Measurements from ENCODE around the gene CLIC1. TPM values are rescaled to one million over a fixed set of nuclear protein-coding genes. Genes with fewer than 3 reads are reported as not detected.

The CLIC1 gene
- 269 and 558 TPM in 2 replicates for total RNA-seq

DNA sequence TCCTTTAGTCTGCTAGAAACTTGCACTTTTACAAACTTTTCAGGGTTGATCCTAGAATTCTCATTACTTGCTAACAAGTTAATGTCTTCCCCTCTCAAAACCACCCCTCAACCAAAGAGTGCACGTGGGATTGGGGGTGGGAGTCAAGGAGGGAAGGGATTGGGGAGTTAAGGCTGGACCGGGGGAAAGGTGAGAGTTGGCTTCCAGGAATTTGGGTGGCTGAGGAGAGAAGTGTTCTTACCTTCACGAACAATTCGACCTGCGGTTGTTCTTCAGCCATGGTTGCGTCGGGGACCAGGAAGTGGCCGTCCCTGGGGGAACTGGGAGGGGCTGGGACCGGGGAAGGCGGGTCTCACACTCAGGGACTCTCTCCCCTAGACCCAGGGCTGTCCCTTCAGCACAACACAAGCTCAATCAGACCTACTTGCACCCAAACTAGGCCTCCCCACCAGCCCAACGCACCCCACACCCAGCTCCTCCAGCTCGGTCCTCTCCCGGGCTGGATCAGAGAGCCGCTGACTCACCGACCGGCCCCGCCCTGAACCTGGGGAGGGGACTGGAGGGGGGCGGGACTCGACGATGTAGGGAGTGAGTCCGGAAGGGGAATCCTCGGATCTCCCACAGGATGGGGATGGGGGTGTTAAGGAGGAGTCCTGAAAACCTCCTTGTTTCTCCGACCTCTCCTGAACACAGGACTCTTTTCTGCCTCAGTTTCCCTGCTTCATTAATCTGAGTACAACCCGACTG is at the start of gene CLIC1:
Gene CLIC1, minus strand, starts transcription at position 510 of the 747 bp plus-strand sequence. Its CDS starts 230 bp downstream, at position 280.

DNA sequence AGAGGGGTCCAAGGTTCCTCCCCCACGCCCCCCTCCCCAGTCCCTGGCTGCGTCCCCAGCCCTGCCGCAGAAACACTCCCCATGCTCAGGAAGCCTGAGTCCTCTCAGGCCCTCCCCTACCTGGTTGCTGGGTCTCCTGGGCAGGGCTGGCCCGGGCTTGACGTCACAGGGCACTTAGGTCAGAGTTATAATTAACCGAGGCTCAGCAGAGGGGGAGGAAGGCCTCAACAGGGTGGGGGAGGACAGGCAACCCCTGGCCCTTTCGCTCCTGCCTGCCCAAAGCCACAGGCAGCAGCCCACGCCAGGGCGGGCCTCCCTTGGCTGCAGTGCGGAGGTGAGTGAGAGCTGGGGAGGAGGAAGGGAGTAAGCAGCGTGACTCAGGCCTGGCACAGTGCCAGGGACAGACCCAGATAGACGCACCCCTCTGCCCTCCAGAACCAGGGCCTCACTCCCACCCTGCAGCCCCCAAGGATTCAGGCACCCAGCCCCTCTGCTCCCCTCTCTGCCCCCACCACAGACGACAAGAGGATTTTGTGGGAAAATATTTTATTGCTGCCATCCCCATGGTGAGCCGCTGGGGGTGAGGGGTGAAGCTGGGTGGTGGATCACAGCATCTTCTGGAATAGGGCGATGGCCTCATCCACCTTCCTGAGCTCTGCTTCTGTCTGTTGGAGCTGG is 40.8 kb upstream of the CLIC1 start, which contains the start of gene VWA7:
Gene VWA7, minus strand, starts transcription at position 340 of the 678 bp plus-strand sequence. CDS start 549 bp downstream, outside the sequence.

DNA sequence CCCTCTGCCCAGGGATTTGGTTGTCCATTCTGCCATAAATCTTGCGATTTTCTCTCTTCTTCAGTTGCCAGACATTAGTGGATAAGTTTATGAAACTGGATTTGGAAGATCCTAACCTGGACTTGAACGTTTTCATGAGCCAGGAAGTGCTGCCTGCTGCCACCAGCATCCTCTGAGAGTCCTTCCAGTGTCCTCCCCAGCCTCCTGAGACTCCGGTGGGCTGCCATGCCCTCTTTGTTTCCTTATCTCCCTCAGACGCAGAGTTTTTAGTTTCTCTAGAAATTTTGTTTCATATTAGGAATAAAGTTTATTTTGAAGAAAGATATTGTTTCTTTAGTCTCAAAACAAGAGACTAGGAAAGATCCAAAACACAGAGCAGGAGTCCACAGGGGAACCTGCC is 26.0 kb upstream of the CLIC1 start, which contains the start of gene SAPCD1:
Gene SAPCD1, plus strand, starts transcription at position 301 of the 400 bp plus-strand sequence. CDS start 399 bp downstream, outside the sequence.

DNA sequence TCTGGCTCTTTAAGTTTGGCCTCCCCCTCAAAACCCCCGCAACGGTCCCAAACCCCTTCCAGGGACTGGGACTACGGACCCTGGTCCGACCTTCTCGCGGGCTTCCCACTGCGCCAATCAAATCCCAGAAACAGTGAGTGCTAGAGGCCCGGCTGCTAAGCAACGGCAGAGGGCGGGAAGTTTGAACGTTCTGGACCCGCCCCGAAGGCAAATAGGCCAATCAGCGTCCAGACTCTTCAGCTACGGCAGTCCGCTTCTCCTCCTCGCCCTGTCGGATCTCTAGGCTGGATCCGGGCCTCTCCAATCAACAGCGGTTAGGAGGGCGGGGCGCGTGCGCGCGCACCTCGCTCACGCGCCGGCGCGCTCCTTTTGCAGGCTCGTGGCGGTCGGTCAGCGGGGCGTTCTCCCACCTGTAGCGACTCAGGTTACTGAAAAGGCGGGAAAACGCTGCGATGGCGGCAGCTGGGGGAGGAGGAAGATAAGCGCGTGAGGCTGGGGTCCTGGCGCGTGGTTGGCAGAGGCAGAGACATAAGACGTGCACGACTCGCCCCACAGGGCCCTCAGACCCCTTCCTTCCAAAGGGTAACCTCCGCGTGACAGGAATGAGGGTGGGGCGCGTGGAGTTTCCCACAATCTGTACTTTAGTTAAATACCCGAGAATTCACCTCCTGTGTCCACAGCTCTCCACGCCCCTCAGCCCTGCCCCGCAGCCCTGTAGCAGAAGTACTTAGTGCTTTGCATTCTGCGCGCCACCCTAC is 3.5 kb upstream of the CLIC1 start, which contains the start of gene MSH5:
Gene MSH5, plus strand, starts transcription at position 367 of the 758 bp plus-strand sequence. CDS start 462 bp downstream, outside the sequence.

DNA sequence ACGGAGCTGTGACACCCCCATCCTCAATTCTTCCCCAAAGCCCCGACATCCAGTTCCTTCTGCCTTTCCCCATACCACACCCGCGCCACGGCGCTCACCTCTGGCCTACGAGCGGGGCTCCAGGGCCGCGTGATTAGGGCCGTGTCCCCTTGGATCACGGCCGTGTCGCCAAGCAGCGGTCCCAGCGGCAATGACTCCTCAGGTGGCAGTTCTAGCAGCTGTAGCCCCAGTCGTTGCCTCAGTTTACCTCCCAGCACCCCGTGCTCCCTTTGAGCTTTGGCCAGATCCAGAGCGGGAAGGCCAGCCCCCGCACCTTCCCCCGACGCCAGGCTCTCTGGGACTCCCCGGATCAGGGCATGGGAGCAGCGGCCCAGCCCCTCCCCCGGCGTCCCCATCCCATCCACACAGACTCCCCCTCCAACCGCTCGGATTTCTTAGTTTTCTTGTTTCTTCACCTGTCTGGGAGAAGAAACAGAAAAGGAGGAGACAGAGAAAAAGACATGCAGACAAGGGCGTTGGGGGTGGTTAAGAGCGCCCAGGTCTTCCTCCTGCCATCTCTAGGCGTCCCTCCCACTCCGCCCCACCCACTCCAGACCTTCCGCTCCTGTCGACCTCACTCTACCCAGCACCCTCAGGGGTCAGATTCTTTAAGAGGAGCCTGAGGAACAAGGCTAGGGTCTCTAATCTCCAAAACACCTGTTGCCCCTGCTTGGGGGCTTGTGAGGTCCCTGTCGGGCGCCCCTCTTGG is 7.4 kb downstream of the CLIC1 start, which contains the start of gene DDAH2:
Gene DDAH2, minus strand, starts transcription at position 533 of the 748 bp plus-strand sequence. Its CDS starts 138 bp downstream, at position 395.

DNA sequence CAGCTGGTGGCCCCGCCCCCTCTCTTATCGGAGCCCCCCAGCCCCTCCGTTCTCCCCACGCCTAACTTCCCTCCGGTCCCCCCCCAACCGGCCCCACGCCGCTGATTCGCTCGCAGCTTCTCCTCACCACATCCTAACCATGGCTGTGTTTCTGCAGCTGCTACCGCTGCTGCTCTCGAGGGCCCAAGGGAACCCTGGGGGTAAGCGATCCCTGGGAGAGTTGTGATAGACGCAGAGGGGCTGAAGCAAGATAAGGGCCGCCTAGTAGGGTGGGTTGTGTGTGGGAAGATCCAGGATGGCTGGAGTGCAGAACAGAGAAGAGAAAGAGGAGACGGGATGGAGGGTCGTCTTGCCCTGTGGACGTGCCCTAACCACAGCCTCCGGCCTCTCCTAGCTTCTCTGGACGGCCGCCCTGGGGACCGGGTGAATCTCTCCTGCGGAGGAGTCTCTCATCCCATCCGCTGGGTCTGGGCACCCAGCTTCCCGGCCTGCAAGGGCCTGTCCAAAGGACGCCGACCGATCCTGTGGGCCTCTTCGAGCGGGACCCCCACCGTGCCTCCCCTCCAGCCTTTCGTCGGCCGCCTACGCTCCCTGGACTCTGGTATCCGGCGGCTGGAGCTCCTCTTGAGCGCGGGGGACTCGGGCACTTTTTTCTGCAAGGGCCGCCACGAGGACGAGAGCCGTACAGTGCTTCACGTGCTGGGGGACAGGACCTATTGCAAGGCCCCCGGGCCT is 12.9 kb downstream of the CLIC1 start, which contains the start of gene MPIG6B:
Gene MPIG6B, plus strand, starts transcription at position 129 of the 735 bp plus-strand sequence. Its CDS starts 11 bp downstream, at position 140.

DNA sequence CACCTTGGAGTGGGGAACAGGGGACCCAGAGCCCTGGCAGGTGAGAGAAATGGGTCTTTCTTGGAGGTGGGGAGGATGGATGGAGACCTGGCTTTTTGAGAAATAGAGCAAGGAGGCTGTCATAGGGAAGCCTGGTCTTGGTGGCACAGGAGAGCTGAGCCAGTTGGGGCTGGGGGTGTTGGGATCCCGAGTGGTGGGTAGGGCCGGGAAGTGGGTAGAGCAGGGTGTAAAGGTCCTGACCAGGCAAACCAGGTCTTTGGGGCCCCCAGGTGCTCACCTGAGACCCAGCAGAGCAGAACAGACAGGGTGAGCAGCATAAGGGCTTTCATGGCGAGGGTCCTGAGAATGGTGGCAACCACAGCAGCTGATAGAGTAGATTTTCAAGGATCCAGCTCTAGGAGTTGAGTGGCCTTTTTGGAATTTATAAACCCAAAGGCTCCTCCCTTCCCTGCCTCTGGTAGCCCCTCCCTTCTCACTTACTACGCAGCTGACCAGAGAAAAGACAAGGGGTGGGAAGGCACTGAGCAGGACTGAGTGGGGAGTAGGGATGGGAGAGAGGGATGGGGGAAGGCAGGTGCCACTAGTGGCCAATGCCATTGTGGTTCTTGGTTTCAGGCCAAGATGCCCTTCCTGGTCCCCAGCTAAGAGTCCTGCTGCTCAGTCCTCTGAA is 14.8 kb downstream of the CLIC1 start, which contains the start of gene LY6G6C:
Gene LY6G6C, minus strand, starts transcription at position 396 of the 670 bp plus-strand sequence. Its CDS starts 67 bp downstream, at position 329.

DNA sequence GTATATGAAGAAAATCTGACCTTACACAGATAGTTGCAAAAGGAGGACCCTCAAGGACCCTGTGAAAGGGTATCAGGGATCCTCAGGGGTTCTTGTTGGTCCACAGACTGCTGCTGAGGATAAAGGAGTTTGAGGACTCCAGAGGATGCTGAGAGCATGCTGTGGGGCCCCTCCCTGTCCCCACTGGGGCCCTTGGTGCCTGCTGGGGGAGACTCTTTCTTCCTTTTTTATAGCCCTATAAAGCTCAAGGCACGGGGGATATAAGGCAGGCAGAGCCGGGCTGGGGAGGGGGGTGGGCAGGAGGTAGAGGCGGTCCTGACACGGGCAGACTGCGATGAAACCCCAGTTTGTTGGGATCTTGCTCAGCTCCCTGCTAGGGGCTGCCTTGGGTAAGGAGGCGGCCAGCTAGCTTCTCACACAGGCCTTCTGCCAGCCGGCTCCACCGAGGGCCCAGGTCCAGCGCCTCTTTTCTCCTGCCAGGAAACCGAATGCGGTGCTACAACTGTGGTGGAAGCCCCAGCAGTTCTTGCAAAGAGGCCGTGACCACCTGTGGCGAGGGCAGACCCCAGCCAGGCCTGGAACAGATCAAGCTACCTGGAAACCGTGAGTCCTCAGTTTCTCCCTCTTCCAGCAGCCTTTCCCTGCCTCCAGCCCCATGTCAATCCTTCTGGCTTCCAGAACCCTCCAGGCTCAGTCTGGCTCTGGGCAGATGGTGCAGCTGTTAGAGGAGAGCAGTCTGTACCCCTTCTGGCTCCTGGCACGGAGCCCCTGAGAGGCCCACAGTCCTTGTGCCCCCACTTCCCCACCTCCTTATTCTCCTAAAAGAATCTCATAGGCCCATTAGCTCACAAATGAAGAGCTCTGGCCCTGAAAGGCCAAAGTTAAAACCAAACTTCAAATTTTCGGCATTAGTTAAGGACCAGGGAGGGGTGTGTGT is 21.0 kb downstream of the CLIC1 start, which contains the start of gene LY6G6D:
Gene LY6G6D, plus strand, starts transcription at position 327 of the 937 bp plus-strand sequence. Its CDS starts 8 bp downstream, at position 335.

DNA sequence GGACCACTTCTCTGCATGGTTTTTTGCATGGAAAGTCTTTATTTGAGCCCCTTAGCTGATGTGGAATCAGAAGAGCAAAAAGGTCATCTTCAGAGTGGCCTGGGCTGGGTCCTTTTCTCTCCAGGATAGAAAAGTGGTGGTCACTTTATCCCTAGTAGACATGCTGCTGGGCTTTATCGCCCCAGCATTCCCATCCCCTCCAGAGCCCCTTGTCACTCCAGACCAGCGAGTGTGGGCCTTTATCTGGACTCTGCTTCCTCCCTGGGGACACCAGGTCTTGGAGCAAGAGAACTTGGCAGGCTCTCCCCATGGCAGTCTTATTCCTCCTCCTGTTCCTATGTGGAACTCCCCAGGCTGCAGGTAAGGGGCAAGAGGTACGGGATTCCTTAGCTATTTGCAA is 29.7 kb downstream of the CLIC1 start, which contains the start of gene LY6G6F:
Gene LY6G6F, plus strand, starts transcription at position 268 of the 400 bp plus-strand sequence. Its CDS starts 41 bp downstream, at position 309.

DNA sequence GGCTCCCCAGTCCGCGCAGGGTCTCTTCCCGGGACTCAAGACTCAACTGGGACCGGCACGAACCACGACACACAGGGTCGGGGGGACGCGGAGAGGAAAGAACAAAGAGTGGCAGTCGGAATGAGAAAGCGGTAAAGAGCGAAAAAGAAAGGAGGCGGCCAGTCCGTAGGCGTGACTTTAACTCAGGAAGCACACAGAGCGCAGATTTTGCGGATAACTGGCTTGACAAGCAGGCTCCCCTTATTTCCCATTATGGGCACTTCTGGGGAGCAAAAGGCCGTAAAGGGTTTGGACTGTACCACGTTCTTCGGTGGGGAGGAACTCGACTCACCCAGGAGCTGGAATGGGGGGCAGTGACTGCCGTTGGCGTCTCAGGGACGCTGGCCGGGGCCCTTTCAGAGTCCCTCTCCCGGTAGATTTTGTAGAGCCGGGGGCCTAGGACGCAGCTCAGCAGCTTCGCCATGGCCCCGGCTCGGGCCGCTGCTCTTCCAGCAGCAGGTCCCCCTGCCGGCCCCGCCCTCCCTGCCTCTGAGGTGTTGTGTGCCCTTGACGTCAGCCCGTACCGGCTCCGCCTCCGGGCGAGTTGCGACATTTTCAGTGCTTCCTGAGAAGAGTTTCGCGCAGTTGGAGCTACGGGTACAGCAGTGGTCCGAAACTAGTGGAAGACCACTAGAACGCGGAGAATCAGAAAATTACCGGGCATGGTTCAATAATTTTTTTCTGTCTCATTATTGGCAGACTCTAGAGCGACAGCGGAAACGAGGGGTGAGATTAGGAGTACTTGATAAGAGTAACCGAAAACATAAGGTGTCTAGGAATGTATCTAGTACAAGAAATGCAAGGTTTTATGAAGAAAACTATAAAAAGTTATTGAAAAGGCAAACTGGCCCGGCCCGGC is 33.3 kb downstream of the CLIC1 start, which contains the start of gene ABHD16A:
Gene ABHD16A, minus strand, starts transcription at position 506 of the 898 bp plus-strand sequence. Its CDS starts 43 bp downstream, at position 463.

Other genes starting within 250 kb of the CLIC1 start
- gene MICB, start 238.4 kb downstream of the CLIC1 start, total RNA-seq: 3.7 and 5.8 TPM in 2 replicates
- gene MCCD1, start 207.6 kb downstream of the CLIC1 start, total RNA-seq: not detected in 2 replicates
- gene DDX39B, start 194.5 kb downstream of the CLIC1 start, total RNA-seq: 205 and 333 TPM in 2 replicates
- 0.28 and 0.34 TPM in 2 replicates for gene ATP6V1G2, start 189.9 kb downstream of the CLIC1 start, total RNA-seq
- 25.8 and 52.3 TPM in 2 replicates for gene NFKBIL1, start 188.9 kb downstream of the CLIC1 start, total RNA-seq
- gene LTA, start 164.2 kb downstream of the CLIC1 start, total RNA-seq: not detected in 2 replicates
- gene TNF, start 161.0 kb downstream of the CLIC1 start, total RNA-seq: under 0.01 and 0.07 TPM in 2 replicates
- not detected in 2 replicates for gene LTB, start 154.1 kb downstream of the CLIC1 start, total RNA-seq
- gene LST1, start 150.3 kb downstream of the CLIC1 start, total RNA-seq: not detected in 2 replicates
- gene NCR3, start 143.5 kb downstream of the CLIC1 start, total RNA-seq: not detected in 2 replicates
- not detected in 2 replicates for gene AIF1, start 121.3 kb downstream of the CLIC1 start, total RNA-seq
- 32.1 and 73.3 TPM in 2 replicates for gene PRRC2A, start 115.8 kb downstream of the CLIC1 start, total RNA-seq
- 120 and 174 TPM in 2 replicates for gene BAG6, start 83.9 kb downstream of the CLIC1 start, total RNA-seq
- gene APOM, start 80.6 kb downstream of the CLIC1 start, total RNA-seq: 0.28 and 0.34 TPM in 2 replicates
- gene C6orf47, start 75.8 kb downstream of the CLIC1 start, total RNA-seq: 24.7 and 37.6 TPM in 2 replicates
- 9.4 and 20.2 TPM in 2 replicates for gene GPANK1, start 71.5 kb downstream of the CLIC1 start, total RNA-seq
- gene CSNK2B, start 70.5 kb downstream of the CLIC1 start, total RNA-seq: 48.2 and 76.9 TPM in 2 replicates
- 0.68 and 3.3 TPM in 2 replicates for gene LY6G5B, start 66.6 kb downstream of the CLIC1 start, total RNA-seq
- gene LY6G5C, start 55.5 kb downstream of the CLIC1 start, total RNA-seq: 0.07 TPM in 1 of 2 replicates, not detected in the other
- gene ABHD16A, start 33.2 kb downstream of the CLIC1 start, total RNA-seq: 30.8 and 46.5 TPM in 2 replicates
- gene LY6G6F, start 29.7 kb downstream of the CLIC1 start, total RNA-seq: not detected in 2 replicates
- not detected in 2 replicates for gene LY6G6D, start 21.2 kb downstream of the CLIC1 start, total RNA-seq
- gene LY6G6C, start 14.8 kb downstream of the CLIC1 start, total RNA-seq: under 0.01 TPM in 1 of 2 replicates, not detected in the other
- gene MPIG6B, start 13.2 kb downstream of the CLIC1 start, total RNA-seq: not detected in 2 replicates
- 16.2 and 19.8 TPM in 2 replicates for gene DDAH2, start 7.2 kb downstream of the CLIC1 start, total RNA-seq
- gene MSH5, start 3.5 kb upstream of the CLIC1 start, total RNA-seq: 3.4 and 3.5 TPM in 2 replicates
- 0.57 TPM in 1 of 2 replicates, not detected in the other for gene SAPCD1, start 26.1 kb upstream of the CLIC1 start, total RNA-seq
- gene VWA7, start 40.8 kb upstream of the CLIC1 start, total RNA-seq: 0.34 and 1.00 TPM in 2 replicates
- 61.2 and 98.7 TPM in 2 replicates for gene VARS1, start 59.2 kb upstream of the CLIC1 start, total RNA-seq
- 14.4 and 35.5 TPM in 2 replicates for gene LSM2, start 70.4 kb upstream of the CLIC1 start, total RNA-seq
- gene HSPA1L, start 78.8 kb upstream of the CLIC1 start, total RNA-seq: 1.0 and 1.1 TPM in 2 replicates
- 29.7 and 211 TPM in 2 replicates for gene HSPA1A, start 79.0 kb upstream of the CLIC1 start, total RNA-seq
- 81.7 and 305 TPM in 2 replicates for gene HSPA1B, start 91.2 kb upstream of the CLIC1 start, total RNA-seq
- gene NEU1, start 126.3 kb upstream of the CLIC1 start, total RNA-seq: 64.1 and 103 TPM in 2 replicates
- gene SLC44A4, start 142.5 kb upstream of the CLIC1 start, total RNA-seq: 2.1 and 3.1 TPM in 2 replicates
- 13.7 and 47.4 TPM in 2 replicates for gene EHMT2, start 161.2 kb upstream of the CLIC1 start, total RNA-seq
- gene ZBTB12, start 165.6 kb upstream of the CLIC1 start, total RNA-seq: 1.4 and 4.1 TPM in 2 replicates
- gene C2, start 191.2 kb upstream of the CLIC1 start, total RNA-seq: 0.71 and 1.0 TPM in 2 replicates
- 1.7 and 11.2 TPM in 2 replicates for gene CFB, start 209.6 kb upstream of the CLIC1 start, total RNA-seq
- 109 and 155 TPM in 2 replicates for gene NELFE, start 222.4 kb upstream of the CLIC1 start, total RNA-seq
- gene SKIC2, start 222.6 kb upstream of the CLIC1 start, total RNA-seq: 49.6 and 62.5 TPM in 2 replicates
- 10.0 and 10.9 TPM in 2 replicates for gene DXO, start 235.6 kb upstream of the CLIC1 start, total RNA-seq
- gene C4A, start 245.5 kb upstream of the CLIC1 start, total RNA-seq: 1.3 and 1.4 TPM in 2 replicates

Measured in nasal cavity respiratory epithelium epithelial cell of viscerocranial mucosa (primary cell).